ENCODE measurements around the gene OGFR.
A peak's percentile ranks its signal among the peaks of the same experiment; 100 is the strongest.

Gene OGFR

GRCh38 chr20:62827311-62828038 is 22.8 kb downstream of the OGFR start:
- no peak for DNase-seq

GRCh38 chr20:62828051-62828450 is 23.4 kb downstream of the OGFR start:
- no peak for DNase-seq

- DNase-seq = no peak
Measured at GRCh38 chr20:62828511-62829230, 24.0 kb downstream of the OGFR start.

GRCh38 chr20:62829231-62830230 is 24.9 kb downstream of the OGFR start:
- no peak for DNase-seq

- DNase-seq = no peak
Measured at GRCh38 chr20:62830251-62830650, 25.6 kb downstream of the OGFR start.

GRCh38 chr20:62830821-62831220 is 26.2 kb downstream of the OGFR start:
- no peak for DNase-seq

- no peak for DNase-seq
Measured at GRCh38 chr20:62831361-62831788, 26.7 kb downstream of the OGFR start.

- no peak for DNase-seq
Measured at GRCh38 chr20:62831854-62832211, 27.2 kb downstream of the OGFR start.

GRCh38 chr20:62832212-62832922 is 27.7 kb downstream of the OGFR start:
- peak; percentile 29 for DNase-seq

GRCh38 chr20:62832951-62833391 is 28.3 kb downstream of the OGFR start:
- no peak for DNase-seq

- DNase-seq = no peak
Measured at GRCh38 chr20:62834967-62835730, 30.5 kb downstream of the OGFR start.

- DNase-seq = no peak
Measured at GRCh38 chr20:62835931-62836861, 31.6 kb downstream of the OGFR start.

GRCh38 chr20:62836967-62837490 is 32.4 kb downstream of the OGFR start:
- DNase-seq = no peak

- no peak for DNase-seq
Measured at GRCh38 chr20:62837790-62838127, 33.1 kb downstream of the OGFR start.

GRCh38 chr20:62838128-62838891 is 33.7 kb downstream of the OGFR start:
- no peak for DNase-seq

- DNase-seq = no peak
Measured at GRCh38 chr20:62839261-62839660, 34.6 kb downstream of the OGFR start.

- DNase-seq = no peak
Measured at GRCh38 chr20:62839816-62840215, 35.2 kb downstream of the OGFR start.

- no peak for DNase-seq
Measured at GRCh38 chr20:62840244-62841197, 35.9 kb downstream of the OGFR start.

Data from stimulated activated CD4-positive, alpha-beta T cell treated with anti-CD3 and anti-CD28 coated beads, Interleukin-4, amount 100 ng/mL, for 1 hour (primary cell).